HepG2 (cell line): Measurements from ENCODE around the gene TARM1. TPM values are rescaled to one million over a fixed set of nuclear protein-coding genes. Genes with fewer than 3 reads are reported as not detected.

Experiments used
- ATAC-seq: fragments of 200-7000 bp; cut with Tn5 transposase; 3 replicates; pipeline ENCODE4 v1.9.1; 2020; ENCODE audit warnings: mild to moderate bottlenecking, moderate library complexity
- BruUV-seq: library from RNA; stranded (reverse); fragments of 400-500 nt; replicated peaks from 2 replicates; lab custom pipeline; 2021; lab: Mats Ljungman, UMichigan
- CTCF ChIA-PET: fragments of 300-600 bp; formaldehyde crosslinking; extraction: SDS; loops from one replicate; lab custom pipeline; 2021; ENCODE audit warnings: low total read pairs, inconsistent platforms, low intra/inter-chr PET ratio; lab: Yijun Ruan, JAX
- POLR2A ChIA-PET: fragments of 350-600 bp; sonication (Branson Sonifier 250); formaldehyde crosslinking; loops from one replicate; lab custom pipeline; 2020; ENCODE audit warnings: antibody characterized with exemption, inconsistent platforms; lab: Yijun Ruan, JAX
- DNase-seq: peaks from one replicate; pipeline ENCODE4 v3.0.0-alpha.2; 2015; ENCODE audit warnings: low spot score
- FAIRE-seq: peaks from 3 replicates; lab custom pipeline; 2011; peaks lifted over from hg19 to GRCh38; lab: Jason Lieb, UNC
- H2AFZ ChIP-seq: one replicate; pipeline ENCODE4 v1.6.1; 2011; ENCODE audit warnings: low read length, inconsistent platforms
- H3K27ac ChIP-seq: fragments of 300-600 bp; 3 replicates; pipeline ENCODE4 v1.8.0; 2011; ENCODE audit warnings: mixed run types, mild to moderate bottlenecking, mixed read lengths, low read length, inconsistent platforms; ENCODE audit not compliant: insufficient read depth; ENCODE audit errors: extremely low read length
- H3K27me3 ChIP-seq, 2 experiments: fragments of 200-600 bp in 1 of 2; 2 replicates in 1 of 2; 3 replicates in 1 of 2; pipeline versions ENCODE4 v1.6.0 to v1.8.0; 2011; ENCODE audit warnings: low read length in 2 of 2, mild to moderate bottlenecking in 2 of 2, moderate library complexity in 2 of 2, inconsistent platforms in 1 of 2; ENCODE audit not compliant: insufficient read depth in 2 of 2, control insufficient read depth in 1 of 2
- H3K36me3 ChIP-seq, 2 experiments: fragments of 200-600 bp in 1 of 2; replicated peaks in 1 of 2; 2 replicates in 1 of 2; 3 replicates in 1 of 2; pipeline versions ENCODE4 v1.5.1 to v1.8.0; 2011; ENCODE audit warnings: low read length in 2 of 2, inconsistent platforms in 1 of 2; ENCODE audit not compliant: insufficient read depth in 2 of 2, control insufficient read depth in 1 of 2
- H3K4me1 ChIP-seq: 2 replicates; pipeline ENCODE4 v1.5.1; 2012; ENCODE audit warnings: low read length, inconsistent platforms; ENCODE audit not compliant: insufficient read depth
- H3K4me2 ChIP-seq: 2 replicates; pipeline ENCODE4 v1.6.0; 2011; ENCODE audit warnings: low read depth, low read length, inconsistent platforms
- H3K4me3 ChIP-seq, 3 experiments: fragments of 200-600 bp in 1 of 3; sonication (generic), shearing (Covaris generic) in 1 of 3; replicated peaks in 1 of 3; 2 replicates each; pipeline ENCODE4 v1.5.1; 2011 to 2016; ENCODE audit warnings: low read length in 3 of 3, inconsistent platforms in 2 of 3, low read depth in 2 of 3, mild to moderate bottlenecking in 2 of 3, control low read depth in 1 of 3, mixed read lengths in 1 of 3; ENCODE audit not compliant: insufficient read depth in 1 of 3
- H3K79me2 ChIP-seq: one replicate; pipeline ENCODE4 v1.6.1; 2011; ENCODE audit warnings: low read length, inconsistent platforms; ENCODE audit not compliant: insufficient read depth
- H3K9ac ChIP-seq: 2 replicates; pipeline ENCODE4 v1.6.0; 2011; ENCODE audit warnings: mild to moderate bottlenecking, low read depth, low read length, inconsistent platforms; ENCODE audit not compliant: insufficient read depth
- H3K9me3 ChIP-seq: 2 replicates; pipeline ENCODE4 v1.5.1; 2012; ENCODE audit warnings: mild to moderate bottlenecking, low read length
- H4K20me1 ChIP-seq: 2 replicates; pipeline ENCODE4 v1.6.0; 2011; ENCODE audit warnings: inconsistent platforms, mild to moderate bottlenecking, low read length, moderate library complexity; ENCODE audit not compliant: insufficient read depth
- GPN1 ChIP-seq: sonication (generic); formaldehyde crosslinking; IDR thresholded peaks from 2 replicates; pipeline ENCODE4 v1.5.1; 2020; ENCODE audit warnings: missing genetic modification reagents, borderline replicate concordance
- HNRNPLL ChIP-seq: fragments of 200-400 bp; formaldehyde crosslinking; IDR thresholded peaks from 2 replicates; pipeline ENCODE4 v1.6.1; 2017; ENCODE audit warnings: mild to moderate bottlenecking, low read depth, low read length; ENCODE audit not compliant: poor library complexity, severe bottlenecking
- KLF15 ChIP-seq: sonication (generic); formaldehyde crosslinking; IDR thresholded peaks from 2 replicates; pipeline ENCODE4 v1.8.1; 2023; ENCODE audit warnings: borderline replicate concordance, mild to moderate bottlenecking, inconsistent platforms, missing genetic modification reagents, mixed read lengths
- MAFK ChIP-seq, 2 experiments: IDR thresholded peaks in 1 of 2; conservative IDR thresholded peaks in 1 of 2; 2 replicates each; pipeline ENCODE4 v1.6.1; 2011; ENCODE audit warnings: improper control_type of control experiment in 2 of 2, low read length in 2 of 2
- NCOA1 ChIP-seq: sonication (generic); formaldehyde crosslinking; IDR thresholded peaks from 2 replicates; pipeline ENCODE4 v1.9.0; 2021; ENCODE audit warnings: missing genetic modification reagents
- NFE2 ChIP-seq: sonication (generic); formaldehyde crosslinking; IDR thresholded peaks from 2 replicates; pipeline ENCODE4 v1.4.0; 2020; ENCODE audit warnings: missing genetic modification reagents
- SALL1 ChIP-seq: sonication (generic); formaldehyde crosslinking; IDR thresholded peaks from 2 replicates; pipeline ENCODE4 v1.8.0; 2022; ENCODE audit warnings: mild to moderate bottlenecking, missing genetic modification reagents
- SKIL ChIP-seq: sonication (generic); formaldehyde crosslinking; IDR thresholded peaks from 2 replicates; pipeline ENCODE4 v1.8.0; 2022; ENCODE audit warnings: missing genetic modification reagents, mild to moderate bottlenecking, moderate library complexity, borderline replicate concordance
- SP4 ChIP-seq: sonication (generic); formaldehyde crosslinking; IDR thresholded peaks from 2 replicates; pipeline ENCODE4 v1.8.1; 2023; ENCODE audit warnings: mild to moderate bottlenecking, missing genetic modification reagents
- SRSF1 ChIP-seq: fragments of 200-400 bp; formaldehyde crosslinking; optimal IDR thresholded peaks from 2 replicates; pipeline ENCODE3; 2017; ENCODE audit warnings: mild to moderate bottlenecking, low read depth, low read length, moderate library complexity
- SRSF4 ChIP-seq: fragments of 200-400 bp; formaldehyde crosslinking; IDR thresholded peaks from one replicate; pipeline ENCODE4 v1.6.1; 2018; ENCODE audit warnings: mild to moderate bottlenecking, low read depth, low read length, moderate library complexity; ENCODE audit not compliant: poor library complexity, severe bottlenecking
- TCF12 ChIP-seq, 2 experiments: fragments of 450-650 bp in 1 of 2; sonication (generic) in 1 of 2; formaldehyde crosslinking in 1 of 2; IDR thresholded peaks; 2 replicates each; pipeline versions ENCODE4 v1.6.1 to v1.8.0; 2017 to 2022; ENCODE audit warnings: antibody characterized with exemption in 1 of 2, mild to moderate bottlenecking in 1 of 2, missing genetic modification reagents in 1 of 2, moderate library complexity in 1 of 2
- TIGD3 ChIP-seq: sonication (generic); formaldehyde crosslinking; IDR thresholded peaks from 2 replicates; pipeline ENCODE4 v1.5.1; 2020; ENCODE audit warnings: mild to moderate bottlenecking, missing genetic modification reagents, borderline replicate concordance
- TRIM24 ChIP-seq: sonication (generic); formaldehyde crosslinking; IDR thresholded peaks from 2 replicates; pipeline ENCODE4 v1.8.0; 2022; ENCODE audit warnings: mild to moderate bottlenecking, missing genetic modification reagents
- ZBTB1 ChIP-seq: sonication (generic); formaldehyde crosslinking; IDR thresholded peaks from 2 replicates; pipeline ENCODE4 v1.4.0; 2020; ENCODE audit warnings: missing genetic modification reagents, borderline replicate concordance
- ZNF572 ChIP-seq: sonication (generic); formaldehyde crosslinking; IDR thresholded peaks from 2 replicates; pipeline ENCODE4 v1.5.1; 2020; ENCODE audit warnings: mild to moderate bottlenecking, missing genetic modification reagents
- ZNF660 ChIP-seq: sonication (generic); formaldehyde crosslinking; IDR thresholded peaks from 2 replicates; pipeline ENCODE4 v1.5.1; 2020; ENCODE audit warnings: mild to moderate bottlenecking, low read depth, missing genetic modification reagents, borderline replicate concordance
- ZNF773 ChIP-seq: sonication (generic); formaldehyde crosslinking; IDR thresholded peaks from 2 replicates; pipeline ENCODE4 v1.4.0; 2020; ENCODE audit warnings: missing genetic modification reagents, borderline replicate concordance
- WGBS: methylation state at CpG from one replicate; pipeline ENCODE4 v1.1.6; 2017; ENCODE audit warnings: low lambda C conversion rate; 5-methylcytosine and 5-hydroxymethylcytosine counted together
- in situ Hi-C: cut with HindIII; loops from 2 replicates; pipeline ENCODE4 v1.10.0; 2017; ENCODE audit warnings: low pct_unique_long_range_greater_than_20kb; ENCODE audit not compliant: extremely low pct_ligation_motif_present
- intact Hi-C: fragments of 100-400 bp; cut with micrococcal nuclease; formaldehyde crosslinking; loops from one replicate; pipeline ENCODE4 v1.10.0; 2022; ENCODE audit not compliant: unreplicated experiment
- polyA plus RNA-seq, 8 experiments: library from polyadenylated mRNA; depleted of rRNA in 3 of 8; stranded (reverse) in 7 of 8; unstranded in 1 of 8; fragments of >200 nt; fragmentation: Illumina TruSeq in 4 of 8; extraction: Trizol in 4 of 8; gene quantifications; 2 replicates each; pipeline versions ENCODE4 v1.2.1 to v1.2.3, GENCODE V29; 2011 to 2016; ENCODE audit warnings: low read depth in 4 of 8, missing spikeins in 1 of 8, mixed read lengths in 1 of 8; ENCODE audit not compliant: insufficient read depth in 1 of 8
- total RNA-seq, 5 experiments: library from RNA; depleted of rRNA; stranded (reverse); fragments of >200 nt; fragmentation: Illumina TruSeq; extraction: Trizol; gene quantifications; 2 replicates each; pipeline ENCODE4 v1.2.3, GENCODE V29; 2016; ENCODE audit warnings: low read depth in 1 of 5

The TARM1 gene
- total and polyA plus RNA-seq, 2 of the 13 experiments (the other 11 are each of a cell fraction or from before 2014, with no cell fraction given): not detected

DNA sequence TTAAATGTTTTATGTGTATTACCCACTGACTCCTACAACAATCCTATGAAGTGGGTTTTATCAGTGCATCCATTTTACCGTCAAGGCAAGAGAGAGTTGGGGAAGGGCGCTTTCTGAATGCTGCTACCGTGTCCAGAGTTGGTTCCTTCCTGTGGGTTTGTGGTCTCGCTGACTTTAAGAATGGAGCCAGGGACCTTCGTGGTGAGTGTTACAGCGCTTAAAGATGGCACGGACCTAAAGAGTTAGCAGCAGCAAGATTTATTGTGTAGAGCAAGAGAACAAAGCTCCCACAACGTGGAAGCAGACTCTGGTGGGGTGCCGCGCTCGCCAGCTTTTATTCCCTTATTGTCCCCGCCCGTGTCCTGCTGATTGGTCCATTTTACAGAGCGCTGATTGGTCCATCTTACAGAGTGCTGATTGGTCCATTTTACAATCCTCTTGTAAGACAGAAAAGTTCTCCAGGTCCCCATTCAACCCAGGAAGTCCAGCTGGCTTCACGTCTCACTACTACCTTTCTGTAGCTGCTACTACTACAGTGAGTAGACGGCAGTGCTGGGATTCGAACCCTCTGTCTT is 13.3 kb upstream of the TARM1 start:
- H3K36me3 ChIP-seq: no peaks in the 10 kb centered on the region
- DNase-seq (no peak), ATAC-seq (no peak), FAIRE-seq (no peak)
- in situ Hi-C loops (no loop called here), intact Hi-C loops (no loop called here)
- POLR2A ChIA-PET: interaction anchor here (1.4 kb wide), 1 partner anchor 21 kb away, joined by 3 read pairs; the partner anchor contains the start of genes PRPF31 and TFPT
- no peak overlapping the region for H3K4me3 ChIP-seq
- H4K20me1 ChIP-seq: no peaks in the 10 kb centered on the region
- H3K4me2 ChIP-seq: no peak overlapping the region
- WGBS: 73% methylated on average over 17 of the region's 17 CpGs
- H3K27me3 ChIP-seq: peaks cover 0 to 16% of the 10 kb centered on the region in 2 experiments; a peak in 1 of 5 replicates
- peaks cover 18% of the 10 kb centered on the region for H3K4me1 ChIP-seq
- H3K79me2 ChIP-seq: no peaks in the 10 kb centered on the region
- TF ChIP-seq SP4 (CRISPR knock-in tag) (no peak), SALL1 (CRISPR knock-in tag) (no peak), KLF15 (no peak), TIGD3 (CRISPR knock-in tag) (no peak), SKIL (CRISPR knock-in tag) (no peak), MAFK (conservative IDR thresholded peaks at IDR 0.05 in 1 of 2, IDR thresholded peaks at IDR 0.05 in 1 of 2; ENCODE audit: low read length in 2 of 2) (no peak), TCF12 (IDR thresholded peaks at IDR 0.05) (no peak), TCF12 (CRISPR knock-in tag; IDR thresholded peaks at IDR 0.05) (no peak), HNRNPLL (no peak), GPN1 (CRISPR knock-in tag) (no peak), NCOA1 (no peak), SRSF4 (no peak), ZNF572 (CRISPR knock-in tag) (no peak), NFE2 (CRISPR knock-in tag) (no peak), ZNF660 (CRISPR knock-in tag) (no peak), SRSF1 (no peak), TRIM24 (CRISPR knock-in tag) (no peak), ZNF773 (CRISPR knock-in tag) (no peak), ZBTB1 (no peak)
- CTCF ChIA-PET: no interaction called here
- H3K9ac ChIP-seq: no peak overlapping the region
- no peak overlapping the region for H2AFZ ChIP-seq
- no TSS peak for BruUV-seq
- no peaks in the 10 kb centered on the region for H3K9me3 ChIP-seq
- no peak overlapping the region for H3K27ac ChIP-seq
